ENCODE measurements around the gene EML2. TPM values are rescaled to one million over a fixed set of nuclear protein-coding genes. Genes with fewer than 3 reads are reported as not detected.

The EML2 gene
- total RNA-seq, 1 donor from 2014 or later, result 24.6 TPM

- no peaks in the 10 kb centered on the region for H3K4me1 Mint-ChIP-seq (ENCODE audit: low read depth, unreplicated experiment)
- no peaks in the 10 kb centered on the region for H3K9me3 Mint-ChIP-seq (ENCODE audit: unreplicated experiment)
- FAIRE-seq, result no peak
- H3K9me3 ChIP-seq (ENCODE audit: insufficient read depth, low read depth, low read length), result no peaks in the 10 kb centered on the region
- peaks cover 9% of the 10 kb centered on the region for H3K27me3 ChIP-seq (ENCODE audit: insufficient read depth, low read length)
- H3K9ac ChIP-seq (ENCODE audit: low read length), result no peak overlapping the region
- H4K20me1 ChIP-seq (ENCODE audit: insufficient read depth, low read length), result no peaks in the 10 kb centered on the region
- H3K4me3 ChIP-seq (ENCODE audit: insufficient read depth, low read depth, low read length), result no peak overlapping the region
- H3K27me3 Mint-ChIP-seq (ENCODE audit: low read depth, unreplicated experiment), result peaks cover 27% of the 10 kb centered on the region
- no peaks in the 10 kb centered on the region for H3K4me1 ChIP-seq (ENCODE audit: insufficient read depth, low read length)
- H3K4me2 ChIP-seq (ENCODE audit: low read length), result no peak overlapping the region
- H3K4me3 Mint-ChIP-seq (ENCODE audit: unreplicated experiment), result no peak overlapping the region
- H3K27ac ChIP-seq (ENCODE audit: low read depth, low read length), result no peak overlapping the region
- no peak for DNase-seq (ENCODE audit: low read depth)
- H3K27ac Mint-ChIP-seq (ENCODE audit: unreplicated experiment), result no peak overlapping the region
- no peaks in the 10 kb centered on the region for H3K36me3 ChIP-seq (ENCODE audit: insufficient read depth, low read length)
- no peaks in the 10 kb centered on the region for H3K36me3 Mint-ChIP-seq (ENCODE audit: low read depth, unreplicated experiment)
- TF ChIP-seq EZH2 (IDR thresholded peaks at IDR 0.05; ENCODE audit: insufficient read depth, low read length) (no peak), CTCF (IDR thresholded peaks at IDR 0.05; ENCODE audit: insufficient read depth, low read depth, low read length) (no peak)
- H2AFZ ChIP-seq (ENCODE audit: low read depth, low read length), result no peak overlapping the region
- no peaks in the 10 kb centered on the region for H3K79me2 ChIP-seq (ENCODE audit: insufficient read depth, low read length)
Observed at GRCh38 chr19:45660636-45661035, 21.4 kb upstream of the EML2 start.

- no peaks in the 10 kb centered on the region for H4K20me1 ChIP-seq (ENCODE audit: insufficient read depth, low read length)
- Mint-ChIP-seq H3K9me3 (ENCODE audit: unreplicated experiment) (no peaks in the 10 kb centered on the region), H3K27me3 (ENCODE audit: low read depth, unreplicated experiment) (peaks cover 27% of the 10 kb centered on the region), H3K36me3 (ENCODE audit: low read depth, unreplicated experiment) (no peaks in the 10 kb centered on the region), H3K27ac (ENCODE audit: unreplicated experiment) (peak overlapping the region; percentile 15), H3K4me3 (ENCODE audit: unreplicated experiment) (no peak overlapping the region), H3K4me1 (ENCODE audit: low read depth, unreplicated experiment) (no peaks in the 10 kb centered on the region)
- no peak overlapping the region for H3K4me3 ChIP-seq (ENCODE audit: insufficient read depth, low read depth, low read length)
- H3K36me3 ChIP-seq (ENCODE audit: insufficient read depth, low read length), result no peaks in the 10 kb centered on the region
- H3K27me3 ChIP-seq (ENCODE audit: insufficient read depth, low read length), result peaks cover 9% of the 10 kb centered on the region
- no peaks in the 10 kb centered on the region for H3K79me2 ChIP-seq (ENCODE audit: insufficient read depth, low read length)
- TF ChIP-seq EZH2 (IDR thresholded peaks at IDR 0.05; ENCODE audit: insufficient read depth, low read length) (no peak), CTCF (IDR thresholded peaks at IDR 0.05; ENCODE audit: insufficient read depth, low read depth, low read length) (no peak)
- no peaks in the 10 kb centered on the region for H3K9me3 ChIP-seq (ENCODE audit: insufficient read depth, low read depth, low read length)
- no peaks in the 10 kb centered on the region for H3K4me1 ChIP-seq (ENCODE audit: insufficient read depth, low read length)
- DNase-seq (ENCODE audit: low read depth), result no peak
- no peak overlapping the region for H3K4me2 ChIP-seq (ENCODE audit: low read length)
- no peak overlapping the region for H2AFZ ChIP-seq (ENCODE audit: low read depth, low read length)
- FAIRE-seq, result no peak
- no peak overlapping the region for H3K27ac ChIP-seq (ENCODE audit: low read depth, low read length)
- no peak overlapping the region for H3K9ac ChIP-seq (ENCODE audit: low read length)
Observed at GRCh38 chr19:45659096-45659729, 20.0 kb upstream of the EML2 start.

GRCh38 chr19:45657520-45658167 lies 18.4 kb upstream of the EML2 start:
- Histone ChIP-seq H4K20me1 (ENCODE audit: insufficient read depth, low read length) (no peaks in the 10 kb centered on the region), H3K36me3 (ENCODE audit: insufficient read depth, low read length) (no peaks in the 10 kb centered on the region), H3K27ac (ENCODE audit: low read depth, low read length) (no peak overlapping the region), H3K4me3 (ENCODE audit: insufficient read depth, low read depth, low read length) (no peak overlapping the region), H2AFZ (ENCODE audit: low read depth, low read length) (no peak overlapping the region), H3K9ac (ENCODE audit: low read length) (no peak overlapping the region), H3K4me2 (ENCODE audit: low read length) (no peak overlapping the region), H3K79me2 (ENCODE audit: insufficient read depth, low read length) (no peaks in the 10 kb centered on the region), H3K27me3 (ENCODE audit: insufficient read depth, low read length) (peaks cover 9% of the 10 kb centered on the region), H3K9me3 (ENCODE audit: insufficient read depth, low read depth, low read length) (no peaks in the 10 kb centered on the region), H3K4me1 (ENCODE audit: insufficient read depth, low read length) (no peaks in the 10 kb centered on the region)
- H3K9me3 Mint-ChIP-seq (ENCODE audit: unreplicated experiment), result no peaks in the 10 kb centered on the region
- FAIRE-seq, result no peak
- no peak for TF ChIP-seq CTCF (IDR thresholded peaks at IDR 0.05; ENCODE audit: insufficient read depth, low read depth, low read length)
- TF ChIP-seq EZH2 (IDR thresholded peaks at IDR 0.05; ENCODE audit: insufficient read depth, low read length), result no peak
- DNase-seq (ENCODE audit: low read depth), result no peak
- H3K27me3 Mint-ChIP-seq (ENCODE audit: low read depth, unreplicated experiment), result peaks cover 27% of the 10 kb centered on the region
- H3K4me1 Mint-ChIP-seq (ENCODE audit: low read depth, unreplicated experiment), result no peaks in the 10 kb centered on the region
- no peaks in the 10 kb centered on the region for H3K36me3 Mint-ChIP-seq (ENCODE audit: low read depth, unreplicated experiment)
- H3K27ac Mint-ChIP-seq (ENCODE audit: unreplicated experiment), result no peak overlapping the region
- no peak overlapping the region for H3K4me3 Mint-ChIP-seq (ENCODE audit: unreplicated experiment)
